Measurements from ENCODE around the gene KRTAP2-1.
"Not testable (repeated sequence)": the region's sequence is repeated elsewhere in the genome, so short reads cannot be mapped to it uniquely, and the experiment has no call there.

KRTAP2-1 gene

GRCh38 chr17:41010441-41010840, 36.7 kb downstream of the KRTAP2-1 start:
- no peak for DNase-seq

DNA sequence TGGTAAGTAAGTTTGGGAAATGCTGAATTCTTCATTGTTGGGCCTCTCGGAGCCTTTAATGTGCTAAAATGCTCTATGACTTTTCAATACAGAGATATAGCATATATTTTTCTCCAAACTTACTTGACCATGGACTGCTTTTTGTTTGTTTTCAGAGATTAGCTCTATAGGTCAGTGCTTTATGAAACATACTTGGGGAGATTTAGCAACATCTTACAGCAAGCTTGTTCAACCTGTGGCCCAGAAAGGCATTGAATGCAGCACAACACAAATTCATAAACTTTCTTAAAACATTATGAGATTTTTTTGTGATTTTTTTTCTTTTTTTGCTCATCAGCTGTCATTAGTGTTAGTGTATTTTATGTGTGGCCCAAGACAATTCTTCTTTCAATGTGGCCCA, 37.2 kb downstream of the KRTAP2-1 start:
- DNase-seq: no peak

GRCh38 chr17:41009301-41009760, 37.8 kb downstream of the KRTAP2-1 start:
- no peak for DNase-seq

- DNase-seq: no peak
Measured at GRCh38 chr17:41008811-41009210, 38.3 kb downstream of the KRTAP2-1 start, which contains the start of gene KRTAP3-1. Gene KRTAP3-1 (minus strand): TSS chr17:41009128. CDS start chr17:41009074, 54 bp downstream.

DNA sequence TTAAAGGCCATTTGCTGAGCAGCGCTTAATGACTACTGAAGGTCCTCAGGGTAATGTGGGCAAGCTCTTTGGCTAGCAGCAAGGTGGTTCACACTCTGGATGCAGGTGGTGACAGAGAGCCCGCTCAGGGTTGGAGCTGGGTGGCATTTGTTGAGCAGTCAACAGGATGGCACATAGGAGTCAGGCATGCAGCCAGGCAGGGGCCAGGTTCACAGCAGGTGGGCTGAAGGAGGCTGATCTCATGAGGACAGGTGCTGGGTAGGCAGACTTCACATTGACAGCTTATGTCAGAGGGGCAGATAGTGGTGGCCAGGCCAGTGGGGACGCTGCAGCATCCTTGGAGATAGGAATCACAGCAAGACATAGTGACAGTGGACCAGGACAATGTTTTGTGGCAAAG, 42.7 kb downstream of the KRTAP2-1 start:
- no peak for DNase-seq

DNA sequence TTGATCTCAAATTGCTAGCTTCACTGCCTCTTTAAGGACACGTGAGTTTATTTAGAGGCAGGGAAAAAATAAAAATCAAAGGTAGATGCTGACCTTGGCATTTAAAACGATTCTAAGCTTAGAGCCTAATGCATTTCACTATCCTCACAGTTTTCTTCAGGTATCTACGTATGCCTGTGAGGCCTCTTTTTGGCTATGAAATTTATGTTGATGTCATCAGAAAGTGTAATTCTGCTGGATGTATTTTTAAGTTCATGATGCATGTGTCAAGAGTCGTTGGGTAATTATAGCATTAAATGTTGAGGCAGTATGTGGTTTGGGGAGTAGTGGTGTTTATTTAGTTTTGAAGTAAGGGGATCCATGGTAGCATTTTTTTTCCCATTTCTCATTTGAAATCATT, 43.2 kb downstream of the KRTAP2-1 start:
- no peak for DNase-seq

DNA sequence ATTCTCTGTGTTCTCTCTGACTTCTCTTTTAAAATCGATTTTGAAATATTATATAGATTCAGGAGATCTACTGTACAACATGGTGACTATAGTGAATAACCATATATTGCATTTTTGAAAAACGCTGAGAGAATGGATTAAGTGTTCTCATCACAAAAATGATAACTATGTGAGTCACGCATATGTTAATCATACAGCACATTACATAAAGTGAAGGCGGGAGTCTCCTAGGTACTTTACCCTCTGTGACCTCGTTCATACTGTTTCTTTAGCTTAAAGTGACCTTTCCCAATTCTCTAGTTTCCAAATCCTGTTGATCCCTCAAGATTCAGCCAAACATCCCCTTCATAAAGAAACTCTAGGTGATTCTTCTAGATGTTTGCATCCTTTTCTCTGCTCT, 44.3 kb downstream of the KRTAP2-1 start:
- DNase-seq: no peak

- DNase-seq: no peak
Measured at GRCh38 chr17:41001795-41002194, 45.3 kb downstream of the KRTAP2-1 start.

DNA sequence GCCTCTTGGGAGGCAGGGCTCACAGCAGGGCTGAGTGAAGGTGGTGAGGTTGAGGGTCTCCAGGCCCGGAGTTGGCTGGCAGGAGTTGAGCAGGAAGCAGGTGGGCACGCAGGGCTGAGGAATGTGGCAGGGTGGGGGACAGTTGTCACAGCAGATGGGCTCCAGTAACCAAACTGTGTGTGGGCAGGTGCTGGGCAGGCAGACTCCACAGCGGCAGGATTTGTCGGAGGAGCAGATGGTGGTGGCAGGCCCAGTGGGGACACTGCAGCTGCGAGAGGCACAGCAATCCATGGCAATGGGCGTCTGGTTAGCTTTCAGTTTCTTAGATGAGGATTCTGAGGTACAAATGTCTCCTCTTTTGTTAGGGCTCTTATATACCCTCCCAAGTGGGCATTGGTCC, 47.6 kb downstream of the KRTAP2-1 start, which contains the start of gene KRTAP3-2:
Gene KRTAP3-2, minus strand, starts transcription at position 344 of the 400 bp plus-strand sequence. Its CDS starts 53 bp downstream, at position 291.
- DNase-seq: not testable (repeated sequence)

- no peak for DNase-seq
Measured at GRCh38 chr17:40997361-40997760, 49.8 kb downstream of the KRTAP2-1 start.

DNA sequence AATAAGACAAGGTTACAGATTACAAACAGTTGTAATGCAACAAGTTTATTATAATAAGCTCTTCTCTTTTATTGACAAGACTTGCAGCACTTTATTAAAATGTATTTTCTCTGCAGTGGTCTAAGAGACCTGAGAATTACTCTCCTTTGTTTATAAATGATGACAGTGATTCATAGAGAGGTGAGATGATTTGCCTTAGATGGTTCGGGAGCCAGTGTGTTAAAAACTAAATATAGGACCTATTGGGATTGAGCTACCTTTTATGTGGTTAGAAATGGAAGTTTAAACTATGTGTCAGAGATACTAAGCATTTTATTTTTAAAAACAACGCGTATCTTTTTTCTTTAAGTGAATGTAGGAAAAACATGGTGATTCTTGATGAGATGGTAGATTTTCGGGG, 50.3 kb downstream of the KRTAP2-1 start:
- no peak for DNase-seq
